Neuronal stem cell (in vitro differentiated cells): ENCODE measurements around the gene TFAP2B.

Experiments
- DNase-seq: peaks from one replicate; pipeline ENCODE4 v3.0.0-alpha.2; 2013; ENCODE audit warnings: low spot score
- H2AFZ ChIP-seq: one replicate; pipeline ENCODE4 v1.6.1; 2013; ENCODE audit warnings: mild to moderate bottlenecking, low read length, inconsistent platforms
- H2AK5ac ChIP-seq: 2 replicates; pipeline ENCODE4 v1.6.1; 2013; ENCODE audit warnings: low read depth, mild to moderate bottlenecking, inconsistent platforms, low read length, moderate library complexity, mixed read lengths
- H2BK120ac ChIP-seq: 2 replicates; pipeline ENCODE4 v1.6.1; 2013; ENCODE audit warnings: low read depth, mild to moderate bottlenecking, inconsistent platforms, low read length, moderate library complexity, mixed read lengths
- H2BK12ac ChIP-seq: one replicate; pipeline ENCODE4 v1.6.1; 2013; ENCODE audit warnings: low read length, inconsistent platforms
- H2BK15ac ChIP-seq: 2 replicates; pipeline ENCODE4 v1.6.1; 2013; ENCODE audit warnings: mild to moderate bottlenecking, low read length, inconsistent platforms, mixed read lengths
- H2BK5ac ChIP-seq: one replicate; pipeline ENCODE4 v1.6.1; 2013; ENCODE audit warnings: inconsistent platforms, mild to moderate bottlenecking, low read length, moderate library complexity
- H3K14ac ChIP-seq: one replicate; pipeline ENCODE4 v1.6.1; 2013; ENCODE audit warnings: low read length, inconsistent platforms
- H3K18ac ChIP-seq: 2 replicates; pipeline ENCODE4 v1.6.1; 2013; ENCODE audit warnings: low read length, inconsistent platforms
- H3K23ac ChIP-seq: 2 replicates; pipeline ENCODE4 v1.6.1; 2013; ENCODE audit warnings: low read depth, mild to moderate bottlenecking, mixed read lengths, low read length, inconsistent platforms; ENCODE audit not compliant: poor library complexity
- H3K27ac ChIP-seq: replicated peaks from 3 replicates; pipeline ENCODE4 v1.5.1; 2013; ENCODE audit warnings: low read length, inconsistent platforms
- H3K27me3 ChIP-seq, 3 experiments: 2 replicates each; pipeline ENCODE4 v1.6.1; 2013; ENCODE audit warnings: low read length in 3 of 3, mild to moderate bottlenecking in 2 of 3, inconsistent platforms in 1 of 3, low read depth in 1 of 3, mixed read lengths in 1 of 3, moderate library complexity in 1 of 3; ENCODE audit not compliant: control insufficient read depth in 3 of 3, insufficient read depth in 3 of 3
- H3K36me3 ChIP-seq, 2 donors: replicated peaks in 1 of 2; 2 replicates each; pipeline ENCODE4 v1.6.1; 2013; ENCODE audit warnings: low read length in 2 of 2; ENCODE audit not compliant: control insufficient read depth in 2 of 2, insufficient read depth in 2 of 2
- H3K4ac ChIP-seq: 2 replicates; pipeline ENCODE4 v1.6.1; 2013; ENCODE audit warnings: inconsistent platforms, mild to moderate bottlenecking, low read length, moderate library complexity
- H3K4me1 ChIP-seq, 2 donors: 1 replicate in 1 of 2; 2 replicates in 1 of 2; pipeline ENCODE4 v1.6.1; 2013; ENCODE audit warnings: low read length in 2 of 2, low read depth in 1 of 2; ENCODE audit not compliant: control insufficient read depth in 2 of 2, insufficient read depth in 1 of 2
- H3K4me2 ChIP-seq: one replicate; pipeline ENCODE4 v1.6.1; 2013; ENCODE audit warnings: mild to moderate bottlenecking, low read length, inconsistent platforms; ENCODE audit not compliant: insufficient read depth, poor library complexity, severe bottlenecking
- H3K4me3 ChIP-seq, 2 donors: 2 replicates each; pipeline ENCODE4 v1.5.1; 2013; ENCODE audit warnings: low read length in 2 of 2, mild to moderate bottlenecking in 2 of 2, inconsistent platforms in 1 of 2, moderate library complexity in 1 of 2
- H3K79me1 ChIP-seq: one replicate; pipeline ENCODE4 v1.6.1; 2013; ENCODE audit warnings: low read depth, mild to moderate bottlenecking, inconsistent platforms, low read length, moderate library complexity
- H3K9ac ChIP-seq: one replicate; pipeline ENCODE4 v1.6.1; 2013; ENCODE audit warnings: mild to moderate bottlenecking, low read depth, low read length, inconsistent platforms; ENCODE audit not compliant: poor library complexity
- H3K9me3 ChIP-seq, 2 donors: replicated peaks in 1 of 2; 2 replicates each; pipeline versions ENCODE3 to v1.6.1; 2013; ENCODE audit warnings: low read length in 2 of 2, mild to moderate bottlenecking in 2 of 2, inconsistent platforms in 1 of 2, low read depth in 1 of 2, mixed read lengths in 1 of 2, moderate library complexity in 1 of 2; ENCODE audit not compliant: control insufficient read depth in 2 of 2, insufficient read depth in 1 of 2
- H4K8ac ChIP-seq: one replicate; pipeline ENCODE4 v1.6.1; 2013; ENCODE audit warnings: low read depth, mild to moderate bottlenecking, inconsistent platforms, low read length, moderate library complexity
- H4K91ac ChIP-seq: one replicate; pipeline ENCODE4 v1.6.1; 2013; ENCODE audit warnings: low read length, low read depth, mild to moderate bottlenecking, inconsistent platforms; ENCODE audit not compliant: poor library complexity

Gene TFAP2B

GRCh38 chr6:50891290-50891689, 72.6 kb downstream of the TFAP2B start:
- Histone ChIP-seq H3K9ac (no peak overlapping the region), H3K23ac (no peak overlapping the region), H2BK120ac (no peak overlapping the region), H2AFZ (no peak overlapping the region), H3K14ac (no peak overlapping the region), H3K27ac (no peak overlapping the region), H4K91ac (no peak overlapping the region), H3K18ac (no peak overlapping the region), H3K79me1 (no peaks in the 10 kb centered on the region), H4K8ac (no peak overlapping the region), H3K4me3 (no peak overlapping the region), H2AK5ac (no peak overlapping the region), H2BK15ac (no peak overlapping the region), H3K4me1 (no peaks in the 10 kb centered on the region), H3K4me2 (no peak overlapping the region), H3K27me3 (no peaks in the 10 kb centered on the region), H3K36me3 (no peaks in the 10 kb centered on the region), H3K9me3 (no peaks in the 10 kb centered on the region), H2BK12ac (no peak overlapping the region), H2BK5ac (no peak overlapping the region), H3K4ac (no peak overlapping the region)
- no peak for DNase-seq
